GM13977 (cell line): Measurements from ENCODE around the gene NOTCH2.

Experiments
- DNase-seq: peaks from one replicate; pipeline ENCODE4 v3.0.0; 2012; ENCODE audit warnings: low spot score
- CTCF ChIP-seq: IDR thresholded peaks from 2 replicates; pipeline ENCODE4 v1.5.1; 2012; ENCODE audit warnings: mild to moderate bottlenecking, control low read depth; ENCODE audit not compliant: insufficient read depth; ENCODE audit errors: extremely low read depth, missing control alignments
- in situ Hi-C: fragments of 300-500 bp; cut with MboI; formaldehyde crosslinking; loops from one replicate; pipeline ENCODE4 v1.12.0; 2022; ENCODE audit warnings: low sequenced_read_pairs, low pct_unique_long_range_greater_than_20kb, mixed read lengths, inconsistent platforms; ENCODE audit not compliant: unreplicated experiment

The NOTCH2 gene

GRCh38 chr1:119959268-119960220, 109.9 kb downstream of the NOTCH2 start:
- DNase-seq = no peak
- no peak for TF ChIP-seq CTCF
- in situ Hi-C loops = no loop called here

- in situ Hi-C loops = no loop called here
- no peak for TF ChIP-seq CTCF
- no peak for DNase-seq
Measured at GRCh38 chr1:119958223-119958622, 111.2 kb downstream of the NOTCH2 start.

GRCh38 chr1:119956306-119956705, 113.2 kb downstream of the NOTCH2 start:
- in situ Hi-C loops = no loop called here
- no peak for DNase-seq
- no peak for TF ChIP-seq CTCF

- no peak for TF ChIP-seq CTCF
- DNase-seq = no peak
- in situ Hi-C loops = no loop called here
Measured at GRCh38 chr1:119954476-119955422, 114.7 kb downstream of the NOTCH2 start.

GRCh38 chr1:119953266-119953998, 116.0 kb downstream of the NOTCH2 start:
- no peak for DNase-seq
- in situ Hi-C loops = no loop called here
- no peak for TF ChIP-seq CTCF

GRCh38 chr1:119952496-119952895, 117.0 kb downstream of the NOTCH2 start:
- DNase-seq = no peak
- TF ChIP-seq CTCF = no peak
- in situ Hi-C loops = no loop called here
